ENCODE measurements around the gene HES6.

GRCh38 chr2:238257786-238258700, 18.2 kb upstream of the HES6 start:
- TF ChIP-seq CTCF (IDR thresholded peaks at IDR 0.05; ENCODE audit: low read length) = no peak
- no peak for TF ChIP-seq EZH2 (IDR thresholded peaks at IDR 0.05; ENCODE audit: borderline replicate concordance, low read length)

Data from OCI-LY1 (cell line).